Neural progenitor cell (in vitro differentiated cells): ENCODE results near the gene TCP10L.

ENCODE experiments used
- EZH2 ChIP-seq: fragments of 200-600 bp; sonication (generic); IDR thresholded peaks from 2 replicates; pipeline ENCODE4 v1.6.1; 2017; ENCODE audit warnings: antibody characterized with exemption, mild to moderate bottlenecking, moderate library complexity
- TF ChIP-seq, protein P1 (sequence below): fragments of 200-600 bp; sonication (generic); IDR thresholded peaks from 2 replicates; pipeline ENCODE4 v1.5.1; 2017; ENCODE audit warnings: antibody characterized with exemption, mild to moderate bottlenecking

DNA sequence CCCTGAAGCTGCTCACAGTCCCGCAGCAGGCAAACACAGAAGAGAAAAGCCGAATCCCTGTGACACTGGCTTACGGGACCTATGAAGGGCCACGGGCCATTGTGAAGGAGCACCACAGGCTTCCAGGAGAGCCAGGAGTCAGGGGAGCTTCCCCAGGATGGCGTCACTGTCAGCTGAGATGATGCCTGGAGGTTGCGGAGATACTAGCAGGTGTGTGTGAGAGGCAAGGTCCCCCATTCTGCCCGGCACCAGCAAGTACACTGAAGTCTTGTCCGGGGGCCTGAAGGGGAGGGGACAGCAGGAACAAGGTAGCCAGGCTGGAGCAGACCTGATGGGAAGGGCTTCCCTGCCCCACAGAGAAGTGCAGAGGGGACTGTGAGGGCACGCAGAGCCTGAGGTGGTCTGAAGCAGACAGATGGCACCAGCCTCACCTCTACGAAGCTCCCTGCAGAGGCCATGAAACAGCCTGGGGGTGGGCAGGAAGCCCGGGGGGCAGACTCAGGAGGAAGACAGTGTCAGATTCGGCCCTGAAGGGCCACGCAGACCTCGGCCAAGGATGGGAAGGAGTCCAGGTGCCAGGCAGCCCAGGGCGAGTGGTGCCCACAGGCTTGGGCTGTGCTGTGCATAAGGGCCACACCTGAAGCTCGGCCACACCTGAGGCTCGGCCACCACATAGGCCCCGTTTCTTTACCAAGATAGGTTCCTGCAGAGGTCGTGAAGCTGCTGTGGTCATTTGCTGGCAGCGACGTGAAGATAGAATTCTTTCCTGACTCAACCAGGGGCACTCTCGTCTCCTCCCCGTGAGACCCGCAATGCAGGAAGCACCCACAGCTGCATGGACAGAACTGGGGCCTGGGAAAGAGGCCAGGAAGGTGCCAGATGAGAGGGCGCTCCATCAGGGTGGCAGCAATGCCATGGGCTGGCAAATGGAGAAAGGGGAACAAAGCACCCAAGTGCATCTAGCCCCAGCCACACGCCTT is 10.1 kb downstream of the TCP10L start:
- TF ChIP-seq, protein P1, sequence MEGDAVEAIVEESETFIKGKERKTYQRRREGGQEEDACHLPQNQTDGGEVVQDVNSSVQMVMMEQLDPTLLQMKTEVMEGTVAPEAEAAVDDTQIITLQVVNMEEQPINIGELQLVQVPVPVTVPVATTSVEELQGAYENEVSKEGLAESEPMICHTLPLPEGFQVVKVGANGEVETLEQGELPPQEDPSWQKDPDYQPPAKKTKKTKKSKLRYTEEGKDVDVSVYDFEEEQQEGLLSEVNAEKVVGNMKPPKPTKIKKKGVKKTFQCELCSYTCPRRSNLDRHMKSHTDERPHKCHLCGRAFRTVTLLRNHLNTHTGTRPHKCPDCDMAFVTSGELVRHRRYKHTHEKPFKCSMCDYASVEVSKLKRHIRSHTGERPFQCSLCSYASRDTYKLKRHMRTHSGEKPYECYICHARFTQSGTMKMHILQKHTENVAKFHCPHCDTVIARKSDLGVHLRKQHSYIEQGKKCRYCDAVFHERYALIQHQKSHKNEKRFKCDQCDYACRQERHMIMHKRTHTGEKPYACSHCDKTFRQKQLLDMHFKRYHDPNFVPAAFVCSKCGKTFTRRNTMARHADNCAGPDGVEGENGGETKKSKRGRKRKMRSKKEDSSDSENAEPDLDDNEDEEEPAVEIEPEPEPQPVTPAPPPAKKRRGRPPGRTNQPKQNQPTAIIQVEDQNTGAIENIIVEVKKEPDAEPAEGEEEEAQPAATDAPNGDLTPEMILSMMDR: no peak
- TF ChIP-seq EZH2: no peak
